Measurements from ENCODE around the gene HDGFL3. TPM values are rescaled to one million over a fixed set of nuclear protein-coding genes. Genes with fewer than 3 reads are reported as not detected.

HDGFL3 gene
- total and polyA plus RNA-seq, 2 donors (not counting 1 experiment from before 2014, with no cell fraction given) = 43.1 to 59.1 TPM

GRCh38 chr15:83200162-83200561, 7.5 kb downstream of the HDGFL3 start:
- no peak overlapping the region for H3K4me3 ChIP-seq (replicated peaks in 1 of 4; ENCODE audit: control extremely low read depth in 1 of 4, insufficient read depth in 1 of 4, low read depth in 3 of 4, low read length in 4 of 4)
- H2AFZ ChIP-seq (ENCODE audit: low read length) = no peak overlapping the region
- no peak overlapping the region for H3K4me2 ChIP-seq (ENCODE audit: extremely low read depth, insufficient read depth, low read length)
- H3K27me3 ChIP-seq (ENCODE audit: control insufficient read depth, insufficient read depth, low read length) = no peaks in the 10 kb centered on the region
- H3K36me3 ChIP-seq (ENCODE audit: control insufficient read depth, insufficient read depth, low read length) = no peaks in the 10 kb centered on the region
- DNase-seq (ENCODE audit: low read depth in 2 of 2) = peak; percentile 55 to 83
- H3K9me3 ChIP-seq (ENCODE audit: control insufficient read depth, insufficient read depth, low read depth, low read length) = no peaks in the 10 kb centered on the region
- no peaks in the 10 kb centered on the region for H3K4me1 ChIP-seq (ENCODE audit: control insufficient read depth, extremely low read depth, insufficient read depth, low read length)
- H3K27ac ChIP-seq (ENCODE audit: insufficient read depth, low read length) = no peak overlapping the region
- H3K9ac ChIP-seq (ENCODE audit: insufficient read depth, low read length) = no peak overlapping the region
- H3K79me2 ChIP-seq (ENCODE audit: control insufficient read depth, insufficient read depth, low read length) = peaks cover 68% of the 10 kb centered on the region
- H4K20me1 ChIP-seq (ENCODE audit: control insufficient read depth, extremely low read depth, insufficient read depth, low read length) = peaks cover 2% of the 10 kb centered on the region
- TF ChIP-seq, protein P1, sequence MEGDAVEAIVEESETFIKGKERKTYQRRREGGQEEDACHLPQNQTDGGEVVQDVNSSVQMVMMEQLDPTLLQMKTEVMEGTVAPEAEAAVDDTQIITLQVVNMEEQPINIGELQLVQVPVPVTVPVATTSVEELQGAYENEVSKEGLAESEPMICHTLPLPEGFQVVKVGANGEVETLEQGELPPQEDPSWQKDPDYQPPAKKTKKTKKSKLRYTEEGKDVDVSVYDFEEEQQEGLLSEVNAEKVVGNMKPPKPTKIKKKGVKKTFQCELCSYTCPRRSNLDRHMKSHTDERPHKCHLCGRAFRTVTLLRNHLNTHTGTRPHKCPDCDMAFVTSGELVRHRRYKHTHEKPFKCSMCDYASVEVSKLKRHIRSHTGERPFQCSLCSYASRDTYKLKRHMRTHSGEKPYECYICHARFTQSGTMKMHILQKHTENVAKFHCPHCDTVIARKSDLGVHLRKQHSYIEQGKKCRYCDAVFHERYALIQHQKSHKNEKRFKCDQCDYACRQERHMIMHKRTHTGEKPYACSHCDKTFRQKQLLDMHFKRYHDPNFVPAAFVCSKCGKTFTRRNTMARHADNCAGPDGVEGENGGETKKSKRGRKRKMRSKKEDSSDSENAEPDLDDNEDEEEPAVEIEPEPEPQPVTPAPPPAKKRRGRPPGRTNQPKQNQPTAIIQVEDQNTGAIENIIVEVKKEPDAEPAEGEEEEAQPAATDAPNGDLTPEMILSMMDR (conservative IDR thresholded peaks at IDR 0.05 in 1 of 2, IDR thresholded peaks at IDR 0.05 in 1 of 2; ENCODE audit: low read depth in 1 of 2, low read length in 2 of 2) = no peak
- TF ChIP-seq EZH2 (IDR thresholded peaks at IDR 0.05; ENCODE audit: low read length, missing control alignments) = no peak

- Histone ChIP-seq H3K9ac (ENCODE audit: insufficient read depth, low read length) (no peak overlapping the region), H3K27ac (ENCODE audit: insufficient read depth, low read length) (no peak overlapping the region), H3K27me3 (ENCODE audit: control insufficient read depth, insufficient read depth, low read length) (no peaks in the 10 kb centered on the region), H4K20me1 (ENCODE audit: control insufficient read depth, extremely low read depth, insufficient read depth, low read length) (peaks cover 2% of the 10 kb centered on the region), H3K9me3 (ENCODE audit: control insufficient read depth, insufficient read depth, low read depth, low read length) (no peaks in the 10 kb centered on the region), H2AFZ (ENCODE audit: low read length) (no peak overlapping the region), H3K4me1 (ENCODE audit: control insufficient read depth, extremely low read depth, insufficient read depth, low read length) (no peaks in the 10 kb centered on the region), H3K4me3 (replicated peaks in 1 of 4; ENCODE audit: control extremely low read depth in 1 of 4, insufficient read depth in 1 of 4, low read depth in 3 of 4, low read length in 4 of 4) (no peak overlapping the region), H3K79me2 (ENCODE audit: control insufficient read depth, insufficient read depth, low read length) (peaks cover 63% of the 10 kb centered on the region), H3K36me3 (ENCODE audit: control insufficient read depth, insufficient read depth, low read length) (no peaks in the 10 kb centered on the region), H3K4me2 (ENCODE audit: extremely low read depth, insufficient read depth, low read length) (no peak overlapping the region)
- no peak for DNase-seq (ENCODE audit: low read depth in 2 of 2)
- TF ChIP-seq EZH2 (IDR thresholded peaks at IDR 0.05; ENCODE audit: low read length, missing control alignments) = no peak
- TF ChIP-seq, protein P1 (conservative IDR thresholded peaks at IDR 0.05 in 1 of 2, IDR thresholded peaks at IDR 0.05 in 1 of 2; ENCODE audit: low read depth in 1 of 2, low read length in 2 of 2) = no peak
Measured at GRCh38 chr15:83199288-83199687, 8.3 kb downstream of the HDGFL3 start.

GRCh38 chr15:83198476-83198875, 9.1 kb downstream of the HDGFL3 start:
- H3K27ac ChIP-seq (ENCODE audit: insufficient read depth, low read length) = no peak overlapping the region
- H3K27me3 ChIP-seq (ENCODE audit: control insufficient read depth, insufficient read depth, low read length) = no peaks in the 10 kb centered on the region
- H3K36me3 ChIP-seq (ENCODE audit: control insufficient read depth, insufficient read depth, low read length) = no peaks in the 10 kb centered on the region
- H2AFZ ChIP-seq (ENCODE audit: low read length) = no peak overlapping the region
- peaks cover 2% of the 10 kb centered on the region for H4K20me1 ChIP-seq (ENCODE audit: control insufficient read depth, extremely low read depth, insufficient read depth, low read length)
- no peak for DNase-seq (ENCODE audit: low read depth in 2 of 2)
- TF ChIP-seq, protein P1 (conservative IDR thresholded peaks at IDR 0.05 in 1 of 2, IDR thresholded peaks at IDR 0.05 in 1 of 2; ENCODE audit: low read depth in 1 of 2, low read length in 2 of 2) = no peak
- no peak for TF ChIP-seq EZH2 (IDR thresholded peaks at IDR 0.05; ENCODE audit: low read length, missing control alignments)
- H3K4me1 ChIP-seq (ENCODE audit: control insufficient read depth, extremely low read depth, insufficient read depth, low read length) = no peaks in the 10 kb centered on the region
- no peak overlapping the region for H3K4me2 ChIP-seq (ENCODE audit: extremely low read depth, insufficient read depth, low read length)
- H3K4me3 ChIP-seq (replicated peaks in 1 of 4; ENCODE audit: control extremely low read depth in 1 of 4, insufficient read depth in 1 of 4, low read depth in 3 of 4, low read length in 4 of 4) = no peak overlapping the region
- peaks cover 62% of the 10 kb centered on the region for H3K79me2 ChIP-seq (ENCODE audit: control insufficient read depth, insufficient read depth, low read length)
- H3K9me3 ChIP-seq (ENCODE audit: control insufficient read depth, insufficient read depth, low read depth, low read length) = no peaks in the 10 kb centered on the region
- no peak overlapping the region for H3K9ac ChIP-seq (ENCODE audit: insufficient read depth, low read length)

Measured in fibroblast of lung (primary cell).